Inflammatory macrophage treated with lipopolysaccharide for 1 hour (primary cell): ENCODE data around the gene KL.
A peak's percentile ranks its signal among the peaks of the same experiment; 100 is the strongest.

ENCODE experiments used
- DNase-seq, 2 donors: peaks; one replicate each; pipeline ENCODE4 v3.0.0-alpha.2; 2020 to 2022

Gene KL

GRCh38 chr13:33016414-33017322 lies at the start of gene KL:
Gene KL (plus strand): TSS chr13:33016423. CDS start chr13:33016441, 18 bp downstream.
- DNase-seq = peak; percentile 17 to 23

- no peak for DNase-seq
Observed at GRCh38 chr13:32967584-32968182, 48.5 kb upstream of the KL start.

- DNase-seq = no peak
Observed at GRCh38 chr13:32968316-32968715, 47.9 kb upstream of the KL start.

- no peak for DNase-seq
Observed at GRCh38 chr13:32968793-32969192, 47.4 kb upstream of the KL start.

- peak; percentile 83 to 90 for DNase-seq
Observed at GRCh38 chr13:32969516-32969941, 46.7 kb upstream of the KL start.

GRCh38 chr13:32976056-32976805 lies 40.0 kb upstream of the KL start:
- no peak for DNase-seq

- no peak for DNase-seq
Observed at GRCh38 chr13:32976912-32977311, 39.3 kb upstream of the KL start.

- DNase-seq = no peak
Observed at GRCh38 chr13:32977321-32977720, 38.9 kb upstream of the KL start.

- DNase-seq = no peak
Observed at GRCh38 chr13:32978278-32978677, 37.9 kb upstream of the KL start.

GRCh38 chr13:32983058-32983457 lies 33.2 kb upstream of the KL start:
- no peak for DNase-seq

GRCh38 chr13:32984857-32985626 lies 31.2 kb upstream of the KL start:
- no peak for DNase-seq

- no peak for DNase-seq
Observed at GRCh38 chr13:32986552-32986951, 29.7 kb upstream of the KL start.

GRCh38 chr13:32987462-32987861 lies 28.8 kb upstream of the KL start:
- no peak for DNase-seq

GRCh38 chr13:32988608-32989289 lies 27.5 kb upstream of the KL start:
- DNase-seq = peak in 1 of 2 donors; percentile 8

- DNase-seq = no peak
Observed at GRCh38 chr13:32989290-32989667, 26.9 kb upstream of the KL start.

- DNase-seq = no peak
Observed at GRCh38 chr13:32989942-32990341, 26.3 kb upstream of the KL start.

GRCh38 chr13:32993145-32993544 lies 23.1 kb upstream of the KL start:
- no peak for DNase-seq

- DNase-seq = no peak
Observed at GRCh38 chr13:32997399-32997798, 18.8 kb upstream of the KL start.

GRCh38 chr13:32998966-32999365 lies 17.3 kb upstream of the KL start:
- no peak for DNase-seq

GRCh38 chr13:33000365-33000764 lies 15.9 kb upstream of the KL start:
- no peak for DNase-seq

- DNase-seq = no peak
Observed at GRCh38 chr13:33003458-33004019, 12.7 kb upstream of the KL start.

GRCh38 chr13:33004511-33004910 lies 11.7 kb upstream of the KL start:
- DNase-seq = no peak
